ENCODE results near the gene GATA6. TPM values are rescaled to one million over a fixed set of nuclear protein-coding genes. Genes with fewer than 3 reads are reported as not detected.
"Not testable (repeated sequence)": the region's sequence is repeated elsewhere in the genome, so short reads cannot be mapped to it uniquely, and the experiment has no call there.

GATA6 gene
- total and polyA plus RNA-seq, 7 donors = 0.27 to 0.92 (median 0.53) TPM

- TF ChIP-seq, protein P1, sequence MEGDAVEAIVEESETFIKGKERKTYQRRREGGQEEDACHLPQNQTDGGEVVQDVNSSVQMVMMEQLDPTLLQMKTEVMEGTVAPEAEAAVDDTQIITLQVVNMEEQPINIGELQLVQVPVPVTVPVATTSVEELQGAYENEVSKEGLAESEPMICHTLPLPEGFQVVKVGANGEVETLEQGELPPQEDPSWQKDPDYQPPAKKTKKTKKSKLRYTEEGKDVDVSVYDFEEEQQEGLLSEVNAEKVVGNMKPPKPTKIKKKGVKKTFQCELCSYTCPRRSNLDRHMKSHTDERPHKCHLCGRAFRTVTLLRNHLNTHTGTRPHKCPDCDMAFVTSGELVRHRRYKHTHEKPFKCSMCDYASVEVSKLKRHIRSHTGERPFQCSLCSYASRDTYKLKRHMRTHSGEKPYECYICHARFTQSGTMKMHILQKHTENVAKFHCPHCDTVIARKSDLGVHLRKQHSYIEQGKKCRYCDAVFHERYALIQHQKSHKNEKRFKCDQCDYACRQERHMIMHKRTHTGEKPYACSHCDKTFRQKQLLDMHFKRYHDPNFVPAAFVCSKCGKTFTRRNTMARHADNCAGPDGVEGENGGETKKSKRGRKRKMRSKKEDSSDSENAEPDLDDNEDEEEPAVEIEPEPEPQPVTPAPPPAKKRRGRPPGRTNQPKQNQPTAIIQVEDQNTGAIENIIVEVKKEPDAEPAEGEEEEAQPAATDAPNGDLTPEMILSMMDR (IDR thresholded peaks at IDR 0.05) = no peak
- no peaks in the 10 kb centered on the region for H3K9me3 ChIP-seq
- H3K36me3 ChIP-seq (ENCODE audit: insufficient read depth in 1 of 2, low read depth in 1 of 2) = no peaks in the 10 kb centered on the region
- no peak for DNase-seq
- WGBS, 3 donors = 89 to 94% (median 93%) methylated on average over 3 of the region's 3 CpGs
- ATAC-seq = no peak
- H3K4me1 ChIP-seq = no peaks in the 10 kb centered on the region
- H3K4me3 ChIP-seq = no peak overlapping the region
- intact Hi-C loops (cut with DNase I) = no loop called here
- H3K27me3 ChIP-seq (ENCODE audit: insufficient read depth in 3 of 3, low read length in 2 of 3) = peaks cover 0 to 40% (median 0%) of the 10 kb centered on the region in 3 donors
- no peak overlapping the region for H3K27ac ChIP-seq
These were observed 14.3 kb downstream of the GATA6 start for GRCh38 chr18:22183698-22184170.

DNA sequence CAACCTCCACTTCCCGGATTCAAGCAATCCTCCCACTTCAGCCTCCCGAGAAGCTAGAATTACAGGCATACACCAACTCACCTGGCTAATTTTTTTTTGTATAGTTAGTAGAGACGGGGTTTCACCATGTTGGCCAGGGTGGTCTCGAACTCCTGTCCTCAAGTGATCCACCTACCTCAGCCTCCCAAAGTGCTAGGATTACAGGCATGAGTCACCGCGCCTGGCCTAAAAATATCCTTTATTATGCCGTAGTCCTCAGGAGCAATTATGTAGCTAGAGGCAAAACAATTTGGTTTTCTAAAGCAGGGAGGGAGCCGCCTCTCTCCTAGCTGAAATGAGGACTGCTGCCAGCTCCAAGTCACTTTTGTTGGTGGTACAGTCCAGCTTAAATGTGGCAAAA lies 15.2 kb downstream of the GATA6 start:
- ATAC-seq; intact Hi-C loops (cut with DNase I); H3K9me3 ChIP-seq; H3K27ac ChIP-seq; H3K4me1 ChIP-seq; H3K36me3 ChIP-seq (ENCODE audit: insufficient read depth in 1 of 2, low read depth in 1 of 2); H3K4me3 ChIP-seq; DNase-seq: not testable (repeated sequence)
- 85 to 89% (median 86%) methylated on average over 8 of the region's 8 CpGs for WGBS, 3 donors
- H3K27me3 ChIP-seq (ENCODE audit: insufficient read depth in 3 of 3, low read length in 2 of 3) = peaks cover 0 to 39% (median 0%) of the 10 kb centered on the region in 3 donors

DNA sequence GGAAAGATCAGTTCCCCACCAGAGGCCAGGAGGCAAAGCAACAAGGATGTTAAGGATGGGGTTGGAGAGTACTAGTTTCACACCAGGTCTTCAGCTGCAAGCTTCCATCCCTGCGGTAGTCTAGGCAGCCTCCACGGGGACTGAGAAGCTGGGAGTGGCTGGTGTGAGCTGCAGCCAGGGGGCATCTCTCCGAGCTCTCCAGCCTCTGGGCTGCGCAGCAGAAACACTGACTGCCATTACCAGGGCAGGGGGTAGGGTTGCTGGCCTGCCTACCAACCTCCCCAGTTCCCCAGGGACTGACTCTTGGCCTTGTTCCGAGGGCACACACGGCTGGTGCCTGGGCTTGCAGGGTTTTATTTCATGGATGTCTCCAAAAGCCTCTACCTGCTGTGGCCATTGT lies 15.9 kb downstream of the GATA6 start:
- Histone ChIP-seq H3K27me3 (ENCODE audit: insufficient read depth in 3 of 3, low read length in 2 of 3) (peaks cover 0 to 35% (median 0%) of the 10 kb centered on the region in 3 donors), H3K36me3 (ENCODE audit: insufficient read depth in 1 of 2, low read depth in 1 of 2) (no peaks in the 10 kb centered on the region), H3K27ac (no peak overlapping the region), H3K9me3 (no peaks in the 10 kb centered on the region), H3K4me1 (no peaks in the 10 kb centered on the region), H3K4me3 (no peak overlapping the region)
- ATAC-seq = no peak
- DNase-seq = no peak
- TF ChIP-seq, protein P1 (IDR thresholded peaks at IDR 0.05) = no peak
- WGBS, 3 donors = 49 to 63% (median 56%) methylated on average over 6 of the region's 6 CpGs
- intact Hi-C loops (cut with DNase I) = no loop called here

GRCh38 chr18:22185771-22186386 lies 16.5 kb downstream of the GATA6 start:
- intact Hi-C loops (cut with DNase I) = no loop called here
- WGBS, 3 donors = 69 to 71% (median 71%) methylated on average over 10 of the region's 10 CpGs
- no peaks in the 10 kb centered on the region for H3K4me1 ChIP-seq

GRCh38 chr18:22186484-22186971 lies 17.1 kb downstream of the GATA6 start:
- Histone ChIP-seq H3K4me1 (no peaks in the 10 kb centered on the region), H3K36me3 (ENCODE audit: insufficient read depth in 1 of 2, low read depth in 1 of 2) (no peaks in the 10 kb centered on the region), H3K27me3 (ENCODE audit: insufficient read depth in 3 of 3, low read length in 2 of 3) (peaks cover 0 to 33% (median 3%) of the 10 kb centered on the region in 3 donors), H3K4me3 (no peak overlapping the region), H3K9me3 (no peaks in the 10 kb centered on the region), H3K27ac (no peak overlapping the region)
- TF ChIP-seq, protein P1 (IDR thresholded peaks at IDR 0.05) = no peak
- intact Hi-C loops (cut with DNase I) = no loop called here
- DNase-seq (no peak), ATAC-seq (no peak)
- WGBS, 3 donors = 75 to 78% (median 78%) methylated on average over 6 of the region's 6 CpGs

More at GRCh38 chr18:22185771-22186386, 16.5 kb downstream of the GATA6 start:
- Histone ChIP-seq H3K27me3 (ENCODE audit: insufficient read depth in 3 of 3, low read length in 2 of 3) (peaks cover 0 to 33% (median 3%) of the 10 kb centered on the region in 3 donors), H3K4me3 (no peak overlapping the region), H3K9me3 (no peaks in the 10 kb centered on the region), H3K36me3 (ENCODE audit: insufficient read depth in 1 of 2, low read depth in 1 of 2) (no peaks in the 10 kb centered on the region), H3K27ac (no peak overlapping the region)
- no peak for DNase-seq
- ATAC-seq = no peak
- TF ChIP-seq, protein P1 (IDR thresholded peaks at IDR 0.05) = no peak
